GM19035 (cell line): ENCODE measurements around the gene ZC3H10.

Experiments
- ATAC-seq: cut with Tn5 transposase; IDR thresholded peaks from one replicate; pipeline ENCODE4 v1.9.1; 2021; ENCODE audit not compliant: unreplicated experiment

Gene ZC3H10

GRCh38 chr12:56169229-56169759 is 51.2 kb downstream of the ZC3H10 start:
- no peak for ATAC-seq

GRCh38 chr12:56172839-56173238 is 54.8 kb downstream of the ZC3H10 start:
- no peak for ATAC-seq
